Left lobe of liver (tissue), 2 donors: Measurements from ENCODE around the gene AANAT. TPM values are rescaled to one million over a fixed set of nuclear protein-coding genes. Genes with fewer than 3 reads are reported as not detected.
A peak's percentile ranks its signal among the peaks of the same experiment; 100 is the strongest.

Experiments used
- ATAC-seq: fragments of 200-7000 bp; cut with Tn5 transposase; one replicate; pipeline ENCODE4 v1.9.1; 2020; ENCODE audit warnings: mild to moderate bottlenecking, moderate library complexity
- DNase-seq: peaks from one replicate; pipeline ENCODE4 v3.0.0-alpha.2; 2020; ENCODE audit warnings: low spot score
- total RNA-seq: library from RNA; stranded (reverse); gene quantifications from one replicate; pipeline ENCODE4 v1.2.1, GENCODE V29; 2021
- donor health status: DM: no; HTN: no; CAD: no; lungs with moderate emphysema.
- donor health status: DM: no; HTN: yes; CAD: no.

Gene AANAT
- total RNA-seq, 1 donor from 2014 or later = not detected

DNA sequence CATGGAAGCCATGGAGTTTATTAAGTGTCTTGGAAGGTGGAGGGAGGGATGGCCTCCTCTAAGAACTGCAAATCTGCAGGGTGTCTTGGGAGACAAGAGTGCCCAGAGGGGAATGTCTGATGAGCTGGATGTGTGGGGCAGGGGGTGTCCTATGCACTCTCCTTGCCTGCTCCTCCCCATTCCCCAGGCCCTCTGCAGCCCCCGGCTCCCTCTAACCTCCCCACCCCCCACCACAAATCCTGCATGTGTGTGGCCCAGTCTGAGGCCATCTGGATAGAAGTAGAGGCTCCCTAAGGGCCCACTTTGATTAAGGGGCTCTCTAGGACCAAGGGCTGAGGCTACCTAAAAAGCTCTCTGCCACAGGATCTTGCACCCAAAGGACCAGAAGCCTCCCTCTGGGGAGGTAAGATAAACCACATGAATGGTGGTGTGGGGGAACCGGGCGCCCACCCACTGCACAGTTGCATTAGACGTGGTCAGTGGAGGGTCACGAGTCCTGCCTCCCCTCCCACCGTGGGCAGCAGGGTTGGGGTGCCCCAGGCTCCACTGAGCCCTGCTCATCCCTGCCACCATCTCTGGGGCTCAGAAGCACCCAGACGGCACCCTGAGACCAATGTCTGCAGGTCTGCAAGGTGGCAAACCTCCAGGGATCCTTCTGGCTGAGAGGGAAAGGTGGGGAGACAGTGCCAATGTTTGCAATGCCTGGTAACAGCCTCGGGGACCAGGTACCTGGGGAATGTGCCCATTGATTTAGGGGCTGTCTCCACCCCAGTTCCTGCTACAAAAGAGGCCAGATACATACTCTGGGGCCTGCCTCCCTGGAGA, 618 bp downstream of the AANAT start:
- DNase-seq = no peak
- ATAC-seq = no peak

DNA sequence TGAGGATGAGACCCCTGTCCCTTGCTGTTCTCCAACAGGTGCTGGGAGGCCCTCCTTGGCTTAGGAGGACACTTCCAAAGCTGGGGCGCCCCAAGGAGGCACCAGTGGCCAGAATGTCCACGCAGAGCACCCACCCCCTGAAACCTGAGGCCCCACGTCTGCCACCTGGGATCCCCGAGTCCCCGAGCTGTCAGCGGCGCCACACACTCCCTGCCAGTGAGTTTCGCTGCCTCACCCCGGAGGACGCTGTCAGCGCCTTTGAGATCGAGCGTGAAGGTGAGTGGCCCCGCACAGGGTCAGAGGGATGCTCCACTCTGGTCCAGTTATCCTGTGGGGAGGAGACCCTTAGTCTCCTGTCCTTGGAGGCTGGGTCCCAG, 1.2 kb downstream of the AANAT start:
- no peak for DNase-seq
- ATAC-seq = no peak

DNA sequence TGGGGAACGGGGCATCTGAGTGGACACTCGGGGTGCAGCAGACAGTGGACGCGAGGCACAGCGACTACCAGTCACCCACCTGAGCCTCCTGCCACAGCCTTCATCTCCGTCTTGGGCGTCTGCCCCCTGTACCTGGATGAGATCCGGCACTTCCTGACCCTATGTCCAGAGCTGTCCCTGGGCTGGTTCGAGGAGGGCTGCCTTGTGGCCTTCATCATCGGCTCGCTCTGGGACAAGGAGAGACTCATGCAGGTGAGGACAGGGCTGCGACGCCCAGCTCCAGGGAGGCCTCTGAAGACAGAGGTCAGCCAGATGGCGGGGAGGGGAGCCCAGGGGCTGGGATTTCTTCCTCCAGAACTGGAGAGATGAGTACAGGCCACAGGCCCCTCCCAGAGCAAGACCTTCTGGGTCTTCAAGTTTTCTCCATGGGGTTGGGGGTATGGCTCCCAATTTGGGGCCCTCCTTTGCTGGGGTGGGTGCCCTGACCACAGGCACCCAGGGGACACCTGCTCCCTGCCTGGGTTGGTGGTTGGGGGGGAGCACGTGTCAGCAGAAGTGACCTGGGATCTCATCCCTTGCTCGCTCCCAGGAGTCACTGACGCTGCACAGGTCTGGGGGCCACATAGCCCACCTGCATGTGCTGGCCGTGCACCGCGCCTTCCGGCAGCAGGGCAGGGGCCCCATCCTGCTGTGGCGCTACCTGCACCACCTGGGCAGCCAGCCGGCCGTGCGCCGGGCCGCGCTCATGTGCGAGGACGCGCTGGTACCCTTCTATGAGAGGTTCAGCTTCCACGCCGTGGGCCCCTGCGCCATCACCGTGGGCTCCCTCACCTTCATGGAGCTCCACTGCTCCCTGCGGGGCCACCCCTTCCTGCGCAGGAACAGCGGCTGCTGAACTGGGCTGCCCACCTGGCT, 1.9 kb downstream of the AANAT start:
- DNase-seq = no peak
- no peak for ATAC-seq

DNA sequence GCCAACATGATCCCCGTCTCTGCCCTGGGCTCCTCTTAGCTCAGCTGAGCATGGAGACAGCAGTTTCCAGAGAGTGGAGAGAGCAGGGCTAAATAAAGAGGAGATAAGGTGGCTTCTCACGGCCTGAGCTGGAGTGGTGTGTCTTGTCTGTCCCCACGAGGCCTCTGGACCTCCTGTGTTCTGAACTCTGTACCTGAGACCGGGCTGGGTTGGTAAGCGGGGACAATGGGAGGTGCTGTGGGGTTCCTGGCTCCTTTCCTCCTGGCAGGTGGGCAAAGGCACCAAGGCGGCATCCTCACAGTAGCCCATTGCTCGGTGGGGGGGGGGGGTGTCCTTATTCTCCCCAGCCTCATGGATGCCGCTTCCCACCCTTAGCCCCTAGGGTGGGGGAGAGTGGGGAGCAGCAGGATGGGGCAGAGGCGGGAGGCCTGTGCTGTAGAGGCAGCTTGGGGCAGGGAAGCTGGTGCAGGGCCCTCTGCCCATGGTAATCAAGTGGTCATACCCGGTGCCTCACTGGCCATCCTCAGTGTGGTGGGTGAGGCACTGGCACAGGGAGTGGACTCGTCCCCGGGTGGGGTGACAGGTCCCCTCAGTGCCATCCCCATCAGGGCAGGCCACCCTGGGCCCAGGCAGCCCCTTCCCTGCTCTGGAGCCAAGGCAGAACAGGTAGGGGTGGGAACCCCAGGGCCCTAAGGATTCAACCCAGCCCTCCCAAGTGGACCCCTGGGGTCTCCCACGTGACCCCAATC, 2.8 kb downstream of the AANAT start:
- ATAC-seq (no peak), DNase-seq (no peak)

DNA sequence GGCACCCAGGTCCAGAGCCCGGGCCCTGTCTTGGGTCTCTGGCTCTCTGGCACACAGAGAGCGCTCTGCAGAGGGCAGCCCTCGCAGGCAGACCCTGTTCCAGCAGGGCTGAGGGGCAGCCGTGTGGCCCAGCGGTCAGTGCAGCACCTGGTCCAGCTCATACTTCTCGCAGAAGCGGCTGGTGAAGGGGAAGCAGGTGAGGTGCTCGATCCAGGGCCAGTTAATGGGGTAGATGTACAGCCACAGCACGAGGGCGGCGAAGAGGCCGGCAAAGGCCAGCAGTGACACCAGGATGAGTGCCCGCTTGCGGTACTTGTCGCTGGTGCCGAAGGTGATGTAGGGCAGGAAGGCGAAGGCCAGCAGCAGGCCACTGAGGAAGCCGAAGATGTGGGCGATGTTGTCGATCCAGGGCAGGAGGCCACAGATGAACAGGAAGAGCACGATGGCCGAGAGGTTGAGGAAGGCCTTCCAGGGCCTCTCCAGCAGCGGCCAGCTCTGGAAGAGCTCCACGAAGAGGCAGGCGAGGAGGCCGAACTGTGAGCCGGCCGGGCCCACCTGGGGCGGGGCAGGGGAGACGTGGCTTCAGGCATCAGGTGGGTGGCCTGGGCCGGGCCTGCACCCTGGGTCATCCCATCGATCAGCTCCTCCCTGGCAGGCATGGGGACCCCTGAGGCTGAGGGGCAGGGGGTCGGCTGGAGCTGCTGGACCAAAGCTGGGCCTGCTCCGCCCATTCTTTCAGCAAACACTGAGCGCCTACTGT, 4.3 kb downstream of the AANAT start:
- DNase-seq = no peak
- ATAC-seq = no peak

DNA sequence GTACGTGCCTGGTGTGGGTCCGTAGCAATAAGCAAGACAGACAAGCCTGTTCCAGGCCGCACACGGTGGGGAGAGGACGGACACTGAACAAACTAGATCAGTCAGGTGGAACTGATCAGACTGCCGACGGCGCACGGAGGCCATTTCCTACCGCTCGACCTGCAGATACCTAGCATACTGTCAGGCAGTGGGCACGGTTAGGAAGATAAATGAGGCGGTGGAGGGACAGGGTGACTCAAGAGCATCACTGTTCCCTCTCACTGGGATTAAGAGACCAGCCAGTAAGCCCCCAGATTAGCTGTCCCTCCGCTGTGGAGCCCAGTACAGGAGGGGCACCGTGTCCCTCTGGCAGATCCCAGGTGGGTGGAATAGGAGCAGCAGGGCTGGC, 4.8 kb downstream of the AANAT start:
- no peak for ATAC-seq

DNA sequence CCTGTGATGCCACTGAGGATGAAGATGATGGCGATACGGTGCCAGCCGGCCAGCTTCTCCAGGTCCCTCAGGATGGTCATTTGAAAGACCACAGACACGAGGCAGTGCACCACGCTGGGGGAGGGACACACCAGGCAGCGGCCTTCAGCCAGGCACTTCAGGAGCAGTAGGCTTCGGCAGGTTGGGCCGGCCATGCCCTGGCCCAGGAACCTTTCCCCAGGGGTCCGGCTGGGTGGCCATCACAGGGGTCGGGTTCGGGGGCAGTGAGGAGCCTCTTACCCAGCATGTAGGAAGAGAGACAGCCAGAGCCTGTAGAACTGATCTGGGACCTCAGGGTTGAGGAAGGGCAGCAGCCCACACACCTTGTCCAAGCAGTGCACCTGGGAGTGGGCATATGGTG, 5.3 kb downstream of the AANAT start:
- DNase-seq = no peak
- no peak for ATAC-seq

More for the DNA sequence above, 4.8 kb downstream of the AANAT start:
- no peak for DNase-seq

DNA sequence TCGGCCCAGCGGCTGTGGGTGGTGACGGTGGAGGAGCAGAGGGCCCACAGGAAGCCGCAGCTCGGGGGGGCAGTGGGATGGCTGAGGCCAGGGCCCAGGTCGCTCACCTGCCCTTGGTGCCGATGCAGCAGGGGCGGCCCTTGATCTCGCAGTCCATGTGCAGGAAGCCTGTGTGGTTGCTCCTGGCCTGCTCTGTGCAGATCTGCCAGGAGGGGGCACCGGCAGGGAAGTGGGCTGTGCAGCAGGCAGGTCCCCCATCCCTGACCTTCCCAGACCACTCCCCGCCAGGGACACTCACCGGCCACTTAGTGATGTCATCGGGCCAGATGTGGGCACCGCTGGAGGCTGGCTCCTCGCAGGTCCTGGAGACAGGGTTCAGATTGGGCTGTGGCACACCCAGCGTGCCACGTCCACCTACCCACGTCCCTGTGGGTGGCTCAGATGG, 6.2 kb downstream of the AANAT start:
- no peak for DNase-seq

DNA sequence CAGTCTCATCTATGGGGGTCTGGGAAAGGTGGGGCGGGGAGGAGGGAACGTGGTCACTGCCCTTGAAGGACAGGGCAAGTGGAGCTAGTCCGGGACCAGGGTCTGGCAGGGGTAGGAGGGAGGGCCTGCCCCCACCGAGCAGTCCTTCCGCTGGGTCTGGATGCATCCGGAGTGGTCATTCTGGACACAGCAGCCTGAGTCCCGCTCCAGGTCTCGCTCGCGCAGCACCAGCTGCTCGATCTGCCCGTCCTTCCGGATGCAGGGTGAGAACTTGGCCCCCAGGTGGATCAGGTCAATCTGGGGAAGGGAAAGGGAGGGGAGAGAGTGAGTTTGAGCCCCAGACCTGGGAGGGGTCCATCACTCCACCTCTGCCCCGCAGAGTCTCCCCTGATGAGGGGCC, 6.8 kb downstream of the AANAT start:
- ATAC-seq (no peak), DNase-seq (no peak)

More for the DNA sequence above, 6.2 kb downstream of the AANAT start:
- ATAC-seq = peak; percentile 29

DNA sequence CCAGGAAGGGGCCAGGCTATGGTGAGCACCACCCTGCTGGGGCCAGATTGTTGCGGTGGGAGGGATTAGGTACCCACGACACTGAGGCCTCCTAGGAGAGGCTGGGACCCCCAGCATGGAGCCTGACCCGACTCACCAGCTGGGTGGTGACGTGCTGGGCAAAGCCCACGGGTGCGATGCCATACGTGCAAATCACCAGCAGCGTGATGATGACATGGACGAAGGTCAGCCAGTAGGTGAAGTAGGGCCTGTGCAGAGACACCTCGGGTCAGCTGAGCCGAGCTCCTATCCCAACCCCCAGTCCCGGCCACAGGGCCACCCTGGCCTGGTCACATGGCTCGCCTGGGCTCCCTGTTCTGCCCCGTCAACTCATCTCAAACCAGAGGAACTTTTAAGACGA, 7.5 kb downstream of the AANAT start:
- no peak for ATAC-seq
- no peak for DNase-seq

DNA sequence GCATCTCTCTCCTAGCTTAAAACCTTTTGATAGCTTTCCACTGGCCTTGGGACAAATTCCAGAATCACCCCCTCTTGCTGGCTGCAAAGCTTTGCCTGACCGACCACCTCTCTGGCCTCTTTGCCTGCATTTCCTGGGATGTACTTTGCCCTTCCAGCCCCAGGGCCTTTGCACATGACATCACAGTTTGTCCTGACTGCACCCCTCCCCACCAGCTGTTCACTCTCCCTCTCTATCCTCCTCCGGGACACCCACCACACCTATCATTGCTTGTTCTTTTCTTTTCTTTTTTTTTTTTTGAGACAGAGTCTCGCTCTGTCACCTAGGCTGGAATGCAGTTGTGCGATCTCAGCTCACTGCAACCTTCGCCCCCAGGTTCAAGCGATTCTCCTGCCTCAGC, 7.9 kb downstream of the AANAT start:
- no peak for DNase-seq
- ATAC-seq = no peak

DNA sequence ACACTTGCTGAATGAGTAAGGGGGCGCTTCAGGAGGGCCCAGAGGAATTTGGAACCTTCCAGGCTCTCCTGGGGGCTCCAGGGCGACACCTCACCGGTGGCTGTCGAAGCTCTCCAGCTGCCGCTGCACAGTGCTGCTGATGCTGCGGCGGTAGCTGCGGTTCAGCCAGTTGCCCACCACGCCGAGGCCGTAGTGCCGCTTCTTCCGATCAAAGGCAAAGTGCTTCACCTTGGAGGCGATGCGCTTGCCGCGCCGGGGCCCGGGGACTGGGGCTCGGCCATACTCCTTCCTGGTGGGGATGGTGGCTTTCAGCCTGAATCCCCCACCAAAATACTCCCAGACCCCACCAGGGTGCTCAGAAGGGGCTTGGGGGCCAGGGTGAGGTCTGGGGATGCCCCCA, 9.3 kb downstream of the AANAT start:
- ATAC-seq (no peak), DNase-seq (no peak)

DNA sequence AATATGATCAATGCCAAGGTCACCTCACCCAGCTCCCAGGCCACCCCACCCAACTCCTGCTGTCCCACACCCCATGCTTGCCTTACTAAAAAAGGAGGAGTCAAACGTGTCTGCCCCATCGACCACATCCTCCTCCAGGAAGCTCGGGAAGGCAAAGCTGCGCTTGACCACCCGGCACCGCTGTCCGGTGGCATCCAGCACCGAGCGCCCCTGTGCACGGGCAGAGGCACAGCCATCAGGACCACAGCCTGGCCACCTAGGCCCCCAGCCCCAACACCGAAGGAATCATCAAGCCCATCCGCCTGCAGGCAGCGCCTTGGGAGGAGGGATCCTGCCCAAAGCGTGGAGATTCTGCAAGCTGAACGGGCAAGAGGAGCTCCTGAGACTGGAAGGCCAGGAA, 10.2 kb downstream of the AANAT start:
- no peak for DNase-seq
- no peak for ATAC-seq

DNA sequence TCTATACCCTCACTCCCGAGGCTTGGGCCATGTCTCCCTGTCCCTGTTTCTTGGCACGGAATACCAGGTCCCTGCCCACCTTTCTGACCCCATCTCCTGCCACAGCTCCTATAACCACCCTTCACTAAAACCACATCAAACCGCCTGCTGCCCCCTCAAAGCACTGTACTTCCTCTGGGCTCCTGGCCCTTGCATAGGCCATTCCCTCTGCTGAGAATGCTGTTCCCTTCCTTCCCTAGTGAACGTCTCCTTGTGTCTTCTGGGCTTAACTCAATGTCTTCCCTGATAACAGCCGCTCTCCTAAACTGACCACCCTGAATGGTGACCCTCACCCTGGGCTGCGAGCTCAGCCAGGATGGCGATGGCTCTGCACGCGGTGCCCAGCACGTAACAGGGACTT, 10.7 kb downstream of the AANAT start:
- ATAC-seq (no peak), DNase-seq (no peak)

DNA sequence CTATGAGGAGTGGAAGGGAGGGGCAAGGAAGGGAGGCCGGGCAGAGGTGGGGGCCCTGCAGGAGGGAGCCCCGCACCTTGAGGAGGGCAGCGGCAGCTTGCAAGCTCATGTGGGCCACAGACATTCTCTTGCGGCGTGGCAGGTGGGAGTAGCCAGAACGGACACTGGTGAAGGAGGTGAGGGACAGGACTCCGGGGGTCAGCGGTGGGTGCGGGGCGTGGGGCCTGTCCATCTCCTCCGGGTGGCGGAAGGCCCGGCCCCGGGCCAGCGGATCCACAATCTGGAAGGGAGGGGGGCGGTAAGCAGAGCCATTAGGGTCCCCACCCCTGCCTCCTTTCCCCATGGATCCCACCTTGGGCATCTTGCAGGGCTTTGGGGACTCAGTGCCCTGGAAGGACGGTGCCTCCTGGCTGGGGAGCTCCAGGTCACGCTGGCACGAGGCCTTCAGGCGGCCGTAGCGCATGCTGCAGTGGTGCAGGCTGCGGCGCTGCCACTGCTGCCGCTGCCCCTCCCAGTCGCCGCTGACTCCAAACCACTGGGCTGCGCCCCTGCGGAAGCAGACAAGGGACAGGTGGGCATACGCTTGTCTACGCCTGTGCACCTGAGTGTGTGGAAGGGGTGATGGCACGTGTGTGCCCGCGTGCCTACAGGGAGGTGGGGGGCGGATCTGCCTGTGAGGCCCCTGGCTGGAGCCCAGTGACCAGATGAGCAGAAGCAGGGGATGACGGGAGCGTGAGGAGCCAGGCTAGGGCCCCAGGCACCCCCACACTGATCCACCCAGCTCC, 11.5 kb downstream of the AANAT start:
- ATAC-seq = no peak
- DNase-seq = no peak

DNA sequence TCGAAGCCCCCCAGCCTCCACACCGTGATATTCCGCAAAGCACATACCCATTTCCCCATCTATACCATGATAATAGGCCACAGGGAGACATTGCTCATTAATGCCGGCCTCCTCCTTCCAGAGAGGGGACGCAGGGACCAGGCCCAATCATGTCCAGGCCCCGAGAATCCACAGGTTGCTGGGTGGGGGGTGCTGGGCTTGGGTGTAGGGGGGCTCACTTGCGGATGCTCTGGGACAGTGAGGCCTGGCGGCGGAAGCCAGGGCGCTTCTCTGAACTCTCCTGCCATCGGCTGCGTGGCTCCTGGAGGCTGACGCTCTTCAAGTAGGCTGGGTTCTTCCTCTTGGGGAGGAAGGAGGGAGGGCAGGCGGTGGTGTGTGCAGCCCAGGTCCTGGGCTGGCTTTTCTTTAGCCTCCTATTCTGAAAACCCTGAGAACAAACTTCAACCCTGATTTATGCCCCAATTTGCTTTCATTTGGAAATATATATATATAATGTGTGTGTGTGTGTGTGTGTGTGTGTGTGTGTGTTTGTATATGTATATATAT, 12.2 kb downstream of the AANAT start:
- no peak for DNase-seq
- no peak for ATAC-seq

DNA sequence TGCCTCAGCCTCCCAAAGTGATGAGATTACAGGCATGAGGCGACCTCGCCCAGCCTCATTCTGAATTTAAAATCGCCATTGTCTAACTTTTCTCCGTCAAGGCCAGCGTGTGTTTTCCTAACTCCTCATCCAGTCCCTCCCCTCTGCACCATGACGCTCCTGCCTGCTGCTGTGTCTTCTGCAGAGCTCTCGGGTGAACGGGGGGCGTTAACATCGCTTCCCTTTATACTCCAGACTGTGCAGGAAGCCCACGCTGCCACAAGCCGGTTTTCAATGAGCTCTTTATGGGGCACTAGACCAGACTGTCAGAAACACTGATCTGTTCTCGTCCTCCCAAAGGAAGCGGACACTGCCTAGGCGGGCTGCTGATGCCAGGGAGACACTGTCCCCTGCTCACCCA, 13.2 kb downstream of the AANAT start:
- DNase-seq (no peak), ATAC-seq (no peak)

DNA sequence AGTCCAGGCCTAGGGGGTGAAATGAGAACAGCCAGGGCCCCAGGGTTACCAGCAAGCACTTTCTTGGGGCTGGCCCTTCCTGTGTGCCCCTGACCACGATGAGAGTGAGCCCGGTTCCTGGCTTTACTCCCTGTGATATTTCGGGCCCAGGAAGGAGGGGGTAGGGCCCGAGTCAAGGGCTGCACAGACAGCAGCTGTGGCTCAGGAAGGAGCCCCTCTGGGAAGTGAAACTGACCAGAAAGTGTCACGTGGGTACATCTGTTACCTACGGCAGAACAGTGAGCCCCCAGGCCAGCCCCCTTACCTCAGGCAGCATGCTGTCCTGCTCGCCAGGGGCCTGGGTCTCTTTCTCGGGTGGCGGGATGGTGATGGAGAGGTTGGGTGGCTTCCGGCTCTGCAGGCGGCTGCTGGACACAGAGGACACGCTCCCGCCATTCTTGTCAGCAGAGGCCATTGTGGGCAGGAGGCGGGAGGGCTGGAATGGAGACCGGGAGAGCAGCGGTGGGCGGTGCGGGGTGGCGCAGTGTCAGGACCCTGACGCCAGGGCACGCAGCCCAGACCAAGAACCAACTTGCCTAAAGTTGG, 13.8 kb downstream of the AANAT start:
- ATAC-seq (peak; percentile 19), DNase-seq (no peak)

DNA sequence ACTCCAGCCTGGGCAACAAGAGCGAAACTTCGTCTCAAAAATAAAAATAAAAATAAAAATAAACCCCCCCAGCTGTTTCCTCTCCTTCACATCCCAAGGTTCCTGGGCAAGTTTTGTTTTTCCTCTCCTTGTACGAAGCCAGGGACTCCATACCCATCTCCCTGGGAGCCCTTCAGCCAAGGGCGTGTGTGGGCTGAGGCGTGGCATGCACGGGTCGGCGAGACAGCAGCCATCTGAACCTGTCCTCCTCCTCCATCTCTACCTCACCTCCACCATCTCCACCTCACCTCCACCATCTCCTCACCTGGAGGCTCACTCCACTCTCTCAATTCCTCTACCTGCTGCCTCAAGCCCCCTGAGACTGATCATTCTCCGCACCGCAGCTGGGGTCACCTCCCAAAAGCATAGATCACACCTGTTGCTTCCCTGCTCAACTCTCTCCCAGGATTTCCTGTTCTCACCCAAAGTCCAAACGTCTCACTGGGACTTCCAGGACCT, 16.9 kb downstream of the AANAT start:
- ATAC-seq = no peak
- DNase-seq = no peak
